Measurements from ENCODE around the gene GNA14.

- TF ChIP-seq CTCF (conservative IDR thresholded peaks at IDR 0.05 in 1 of 2, IDR thresholded peaks at IDR 0.05 in 1 of 2; ENCODE audit: extremely low read depth in 1 of 2, insufficient read depth in 1 of 2, low read depth in 1 of 2, low read length in 2 of 2): no peak
- no peak for TF ChIP-seq EZH2 (IDR thresholded peaks at IDR 0.05; ENCODE audit: borderline replicate concordance, low read length)
Observed at GRCh38 chr9:77672183-77672582, 24.1 kb upstream of the GNA14 start.
